Mesothelial cell of epicardium (in vitro differentiated cells): ENCODE measurements around the gene FGFRL1. TPM values are rescaled to one million over a fixed set of nuclear protein-coding genes. Genes with fewer than 3 reads are reported as not detected.
A peak's percentile ranks its signal among the peaks of the same experiment; 100 is the strongest.

Experiments
- DNase-seq, 2 experiments: peaks; one replicate each; pipeline ENCODE4 v3.0.0; 2021; ENCODE audit warnings: low spot score in 2 of 2; ENCODE audit not compliant: unreplicated experiment in 2 of 2
- H3K27ac Mint-ChIP-seq: 2 replicates; pipeline ENCODE4 v1.8.0; 2021; ENCODE audit warnings: mixed read lengths
- H3K27me3 Mint-ChIP-seq: 2 replicates; pipeline ENCODE4 v1.8.0; 2021; ENCODE audit warnings: low read depth, mixed read lengths
- H3K36me3 Mint-ChIP-seq: 2 replicates; pipeline ENCODE4 v1.8.0; 2021; ENCODE audit warnings: mixed read lengths
- H3K4me1 Mint-ChIP-seq: 2 replicates; pipeline ENCODE4 v1.8.0; 2021; ENCODE audit warnings: mixed read lengths
- H3K4me3 Mint-ChIP-seq: 2 replicates; pipeline ENCODE4 v1.8.0; 2021; ENCODE audit warnings: mild to moderate bottlenecking, moderate library complexity, mixed read lengths
- H3K9me3 Mint-ChIP-seq: 2 replicates; pipeline ENCODE4 v1.8.0; 2021; ENCODE audit warnings: mixed read lengths
- total RNA-seq: library from RNA; stranded (reverse); gene quantifications from 3 replicates; pipeline ENCODE4 v1.2.1, GENCODE V29; 2021
- TF ChIP-seq, protein P1 (sequence below): fragments of 200-600 bp; sonication (generic); IDR thresholded peaks from one replicate; pipeline ENCODE4 v1.5.0; 2021; ENCODE audit warnings: antibody characterized with exemption; ENCODE audit not compliant: unreplicated experiment

The FGFRL1 gene
- total RNA-seq, 1 donor from 2014 or later = 37.4 TPM

- H3K4me3 Mint-ChIP-seq = peak overlapping the region; percentile 61
- H3K27me3 Mint-ChIP-seq = peaks cover 49% of the 10 kb centered on the region
- TF ChIP-seq, protein P1, sequence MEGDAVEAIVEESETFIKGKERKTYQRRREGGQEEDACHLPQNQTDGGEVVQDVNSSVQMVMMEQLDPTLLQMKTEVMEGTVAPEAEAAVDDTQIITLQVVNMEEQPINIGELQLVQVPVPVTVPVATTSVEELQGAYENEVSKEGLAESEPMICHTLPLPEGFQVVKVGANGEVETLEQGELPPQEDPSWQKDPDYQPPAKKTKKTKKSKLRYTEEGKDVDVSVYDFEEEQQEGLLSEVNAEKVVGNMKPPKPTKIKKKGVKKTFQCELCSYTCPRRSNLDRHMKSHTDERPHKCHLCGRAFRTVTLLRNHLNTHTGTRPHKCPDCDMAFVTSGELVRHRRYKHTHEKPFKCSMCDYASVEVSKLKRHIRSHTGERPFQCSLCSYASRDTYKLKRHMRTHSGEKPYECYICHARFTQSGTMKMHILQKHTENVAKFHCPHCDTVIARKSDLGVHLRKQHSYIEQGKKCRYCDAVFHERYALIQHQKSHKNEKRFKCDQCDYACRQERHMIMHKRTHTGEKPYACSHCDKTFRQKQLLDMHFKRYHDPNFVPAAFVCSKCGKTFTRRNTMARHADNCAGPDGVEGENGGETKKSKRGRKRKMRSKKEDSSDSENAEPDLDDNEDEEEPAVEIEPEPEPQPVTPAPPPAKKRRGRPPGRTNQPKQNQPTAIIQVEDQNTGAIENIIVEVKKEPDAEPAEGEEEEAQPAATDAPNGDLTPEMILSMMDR = no peak
- H3K4me1 Mint-ChIP-seq = peaks cover 8% of the 10 kb centered on the region
- DNase-seq = peak; percentile 72 to 73
- H3K36me3 Mint-ChIP-seq = no peaks in the 10 kb centered on the region
- peaks cover 4% of the 10 kb centered on the region for H3K9me3 Mint-ChIP-seq
- H3K27ac Mint-ChIP-seq = no peak overlapping the region
These were observed 1.7 kb upstream of the FGFRL1 start for GRCh38 chr4:1009542-1010394.

GRCh38 chr4:1010395-1011021 is 918 bp upstream of the FGFRL1 start:
- Mint-ChIP-seq H3K36me3 (no peaks in the 10 kb centered on the region), H3K4me1 (peaks cover 8% of the 10 kb centered on the region), H3K4me3 (peak overlapping the region; percentile 66), H3K9me3 (peaks cover 4% of the 10 kb centered on the region), H3K27ac (peak overlapping the region; percentile 72), H3K27me3 (peaks cover 43% of the 10 kb centered on the region)
- TF ChIP-seq, protein P1 = no peak
- peak in 1 of 2 experiments; percentile 58 for DNase-seq

DNA sequence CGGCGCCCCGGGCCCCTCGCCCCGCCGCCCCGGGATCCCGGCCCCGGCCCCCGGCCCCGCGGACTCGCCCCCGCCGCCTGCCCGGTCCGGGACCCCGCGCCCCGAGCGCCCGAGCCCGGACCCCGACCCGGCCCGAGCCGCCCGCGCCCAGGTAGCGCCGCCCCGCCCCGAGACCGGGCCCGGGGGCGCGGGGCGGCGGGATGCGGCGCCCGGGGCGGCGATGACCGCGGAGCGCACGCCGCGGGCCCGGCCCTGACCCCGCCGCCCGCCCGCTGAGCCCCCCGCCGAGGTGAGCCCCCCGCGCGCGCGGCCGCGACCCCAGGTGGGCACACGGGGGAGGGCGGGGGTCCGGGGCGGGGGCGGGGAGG is 224 bp downstream of the FGFRL1 start:
- DNase-seq = no peak
- TF ChIP-seq, protein P1 = no peak
- Mint-ChIP-seq H3K4me3 (no peak overlapping the region), H3K36me3 (no peaks in the 10 kb centered on the region), H3K4me1 (peaks cover 8% of the 10 kb centered on the region), H3K27me3 (peaks cover 31% of the 10 kb centered on the region), H3K27ac (no peak overlapping the region), H3K9me3 (peaks cover 4% of the 10 kb centered on the region)

GRCh38 chr4:1012034-1012739 is 761 bp downstream of the FGFRL1 start:
- Mint-ChIP-seq H3K4me1 (peaks cover 8% of the 10 kb centered on the region), H3K4me3 (peak overlapping the region; percentile 58), H3K9me3 (no peaks in the 10 kb centered on the region), H3K27ac (no peak overlapping the region), H3K36me3 (no peaks in the 10 kb centered on the region), H3K27me3 (peaks cover 26% of the 10 kb centered on the region)
- TF ChIP-seq, protein P1 = no peak
- DNase-seq = no peak

- H3K4me3 Mint-ChIP-seq = peak overlapping the region; percentile 55
- no peaks in the 10 kb centered on the region for H3K36me3 Mint-ChIP-seq
- peaks cover 10% of the 10 kb centered on the region for H3K4me1 Mint-ChIP-seq
- DNase-seq = no peak
- H3K27ac Mint-ChIP-seq = no peak overlapping the region
- TF ChIP-seq, protein P1 = no peak
- H3K27me3 Mint-ChIP-seq = peaks cover 14% of the 10 kb centered on the region
- H3K9me3 Mint-ChIP-seq = no peaks in the 10 kb centered on the region
These were observed 2.0 kb downstream of the FGFRL1 start for GRCh38 chr4:1013225-1014073.
